H9 (cell line): Measurements from ENCODE around the gene RPGR. TPM values are rescaled to one million over a fixed set of nuclear protein-coding genes. Genes with fewer than 3 reads are reported as not detected.

Experiments used
- DNase-seq: peaks from one replicate; pipeline ENCODE4 v3.0.0-alpha.2; 2017
- H2AFZ ChIP-seq: one replicate; pipeline ENCODE4 v1.6.1; 2013; ENCODE audit warnings: mild to moderate bottlenecking, low read length, control low read depth, moderate library complexity
- H2AK5ac ChIP-seq: 2 replicates; pipeline ENCODE4 v1.6.1; 2013; ENCODE audit warnings: low read length, control low read depth, mixed read lengths; ENCODE audit not compliant: insufficient read length
- H2BK120ac ChIP-seq: one replicate; pipeline ENCODE4 v1.6.1; 2013; ENCODE audit warnings: low read depth, mild to moderate bottlenecking, low read length, control low read depth, inconsistent platforms; ENCODE audit not compliant: poor library complexity, severe bottlenecking
- H2BK12ac ChIP-seq: 2 replicates; pipeline ENCODE4 v1.6.1; 2013; ENCODE audit warnings: low read length, control low read depth, mixed read lengths, low read depth; ENCODE audit not compliant: insufficient read length
- H2BK15ac ChIP-seq: 2 replicates; pipeline ENCODE4 v1.6.1; 2013; ENCODE audit warnings: low read depth, low read length, control low read depth
- H2BK20ac ChIP-seq: one replicate; pipeline ENCODE4 v1.6.1; 2013; ENCODE audit warnings: low read depth, mild to moderate bottlenecking, low read length, control low read depth, inconsistent platforms; ENCODE audit not compliant: poor library complexity, severe bottlenecking
- H2BK5ac ChIP-seq: 2 replicates; pipeline ENCODE4 v1.6.1; 2013; ENCODE audit warnings: low read length, control low read depth, mixed read lengths; ENCODE audit not compliant: insufficient read length
- H3K14ac ChIP-seq: 2 replicates; pipeline ENCODE4 v1.6.1; 2013; ENCODE audit warnings: low read length, control low read depth; ENCODE audit not compliant: insufficient read depth
- H3K18ac ChIP-seq: 2 replicates; pipeline ENCODE4 v1.6.1; 2013; ENCODE audit warnings: low read depth, mild to moderate bottlenecking, mixed read lengths, low read length, control low read depth; ENCODE audit not compliant: insufficient read length
- H3K23ac ChIP-seq: 2 replicates; pipeline ENCODE4 v1.6.1; 2013; ENCODE audit warnings: low read length, control low read depth, mixed read lengths, low read depth; ENCODE audit not compliant: insufficient read length
- H3K23me2 ChIP-seq: 2 replicates; pipeline ENCODE4 v1.6.1; 2013; ENCODE audit warnings: low read depth, mild to moderate bottlenecking, mixed read lengths, low read length, control low read depth; ENCODE audit not compliant: insufficient read length, poor library complexity, severe bottlenecking
- H3K27ac ChIP-seq: 2 replicates; pipeline ENCODE4 v1.5.1; 2013; ENCODE audit warnings: low read length, control low read depth, mixed read lengths, low read depth; ENCODE audit not compliant: insufficient read length
- H3K27me3 ChIP-seq: 2 replicates; pipeline ENCODE4 v1.6.1; 2013; ENCODE audit warnings: low read length, control low read depth, inconsistent platforms; ENCODE audit not compliant: insufficient read depth
- H3K4ac ChIP-seq: 2 replicates; pipeline ENCODE4 v1.6.1; 2013; ENCODE audit warnings: low read depth, mild to moderate bottlenecking, control low read depth, inconsistent platforms, low read length, moderate library complexity
- H3K4me1 ChIP-seq: 2 replicates; pipeline ENCODE4 v1.6.1; 2013; ENCODE audit warnings: low read length, control low read depth, inconsistent platforms; ENCODE audit not compliant: insufficient read depth
- H3K4me2 ChIP-seq: 2 replicates; pipeline ENCODE4 v1.6.1; 2013; ENCODE audit warnings: low read length, control low read depth, mixed read lengths; ENCODE audit not compliant: insufficient read length, insufficient read depth
- H3K56ac ChIP-seq: 2 replicates; pipeline ENCODE4 v1.6.1; 2013; ENCODE audit warnings: low read depth, mild to moderate bottlenecking, mixed read lengths, low read length, control low read depth; ENCODE audit not compliant: insufficient read length
- H3K79me1 ChIP-seq: 2 replicates; pipeline ENCODE4 v1.6.1; 2013; ENCODE audit warnings: low read depth, mild to moderate bottlenecking, moderate library complexity, low read length, control low read depth, inconsistent platforms; ENCODE audit not compliant: insufficient read depth, poor library complexity, severe bottlenecking
- H3K79me2 ChIP-seq: 2 replicates; pipeline ENCODE4 v1.6.1; 2013; ENCODE audit warnings: low read length, control low read depth, inconsistent platforms; ENCODE audit not compliant: insufficient read depth
- H3K9ac ChIP-seq: 2 replicates; pipeline ENCODE4 v1.6.1; 2013; ENCODE audit warnings: low read length, control low read depth, mixed read lengths; ENCODE audit not compliant: insufficient read length; ENCODE audit errors: extremely low read depth
- H3K9me3 ChIP-seq: one replicate; pipeline ENCODE4 v1.6.1; 2013; ENCODE audit warnings: low read depth, low read length, inconsistent platforms; ENCODE audit not compliant: control insufficient read depth
- H3T11ph ChIP-seq: one replicate; pipeline ENCODE4 v1.6.1; 2013; ENCODE audit warnings: mild to moderate bottlenecking, low read length, control low read depth, inconsistent platforms
- H4K20me1 ChIP-seq: one replicate; pipeline ENCODE4 v1.6.1; 2013; ENCODE audit not compliant: control insufficient read depth, insufficient read length, insufficient read depth
- H4K5ac ChIP-seq: 2 replicates; pipeline ENCODE4 v1.6.1; 2013; ENCODE audit warnings: low read depth, mild to moderate bottlenecking, mixed read lengths, low read length, control low read depth; ENCODE audit not compliant: insufficient read length
- H4K8ac ChIP-seq: replicated peaks from 2 replicates; pipeline ENCODE4 v1.6.1; 2013; ENCODE audit warnings: low read length, control low read depth, mixed read lengths, low read depth; ENCODE audit not compliant: insufficient read length
- H4K91ac ChIP-seq: 2 replicates; pipeline ENCODE4 v1.6.1; 2013; ENCODE audit warnings: low read depth, mild to moderate bottlenecking, moderate library complexity, mixed read lengths, low read length, control low read depth; ENCODE audit not compliant: insufficient read length
- H3K27ac Mint-ChIP-seq, 3 experiments: 2 replicates in 2 of 3; 3 replicates in 1 of 3; pipeline ENCODE4 v1.8.0; 2020 to 2021; ENCODE audit warnings: mixed read lengths in 3 of 3, mild to moderate bottlenecking in 1 of 3, moderate library complexity in 1 of 3
- H3K27me3 Mint-ChIP-seq: 2 replicates; pipeline ENCODE4 v1.8.0; 2021; ENCODE audit warnings: low read depth, mild to moderate bottlenecking, moderate library complexity, mixed read lengths
- H3K36me3 Mint-ChIP-seq, 3 experiments: 2 replicates in 2 of 3; 3 replicates in 1 of 3; pipeline ENCODE4 v1.8.0; 2020 to 2021; ENCODE audit warnings: low read depth in 3 of 3, mixed read lengths in 3 of 3; ENCODE audit not compliant: insufficient read depth in 1 of 3
- H3K4me1 Mint-ChIP-seq, 2 experiments: 2 replicates each; pipeline ENCODE4 v1.8.0; 2020; ENCODE audit warnings: mixed read lengths in 2 of 2
- H3K4me3 Mint-ChIP-seq, 2 experiments: 2 replicates in 1 of 2; 3 replicates in 1 of 2; pipeline ENCODE4 v1.8.0; 2020 to 2021; ENCODE audit warnings: mild to moderate bottlenecking in 2 of 2, mixed read lengths in 2 of 2, moderate library complexity in 1 of 2
- H3K9me3 Mint-ChIP-seq, 2 experiments: 2 replicates in 1 of 2; 3 replicates in 1 of 2; pipeline ENCODE4 v1.8.0; 2020; ENCODE audit warnings: mild to moderate bottlenecking in 2 of 2, mixed read lengths in 2 of 2, moderate library complexity in 1 of 2
- CTCF ChIP-seq: fragments of 200-600 bp; sonication (generic); conservative IDR thresholded peaks from 3 replicates; pipeline ENCODE4 v1.8.0; 2021; ENCODE audit warnings: antibody characterized with exemption, mild to moderate bottlenecking
- WGBS: extraction: QIAGEN DNeasy Blood & Tissue Kit; methylation state at CpG from one replicate; pipeline ENCODE4 v1.1.7; 2013; ENCODE audit warnings: missing lambda C conversion rate, low lambda C conversion rate, mixed read lengths; ENCODE audit not compliant: insufficient read length; ENCODE audit errors: extremely low coverage; 5-methylcytosine and 5-hydroxymethylcytosine counted together
- long read RNA-seq: library from polyadenylated mRNA; unstranded; transcript quantifications from one replicate; pipeline ENCODE4 v2.0.0, GENCODE V29; 2020
- total RNA-seq: library from RNA; stranded (reverse); gene quantifications from 2 replicates; pipeline ENCODE4 v1.2.1, GENCODE V29; 2021

The RPGR gene
- 5.9 and 7.3 TPM in 2 replicates for total RNA-seq
- long read RNA-seq, full-length matches to known transcripts = 7 of 37 reads
- long read RNA-seq, partial matches to known transcripts = 22 of 37 reads
- long read RNA-seq, other reads (novel, unspliced or antisense) = 8 of 37 reads

GRCh38 chrX:38327007-38327774, at the start of gene RPGR:
TSS of gene RPGR (minus strand) at chrX:38327509. CDS start at chrX:38327367, 142 bp downstream.
- Histone ChIP-seq H3K9ac (peak within 1 kb of the TSS; percentile 76), H4K91ac (no peak within 1 kb of the TSS), H3K4me1 (no peaks in the 10 kb centered on the region), H3K27ac (peak within 1 kb of the TSS; percentile 33), H2BK20ac (no peak within 1 kb of the TSS), H3K4ac (no peak within 1 kb of the TSS), H2BK12ac (no peak within 1 kb of the TSS), H4K8ac (no peak within 1 kb of the TSS), H3K18ac (peak within 1 kb of the TSS; percentile 93), H3K9me3 (no peaks in the 10 kb centered on the region), H3K23me2 (no peaks in the 10 kb centered on the region), H3K79me1 (no peaks in the 10 kb centered on the region), H3K4me2 (peak within 1 kb of the TSS; percentile 36), H3K23ac (no peak within 1 kb of the TSS), H2AK5ac (no peak within 1 kb of the TSS), H2BK120ac (no peak within 1 kb of the TSS), H2BK15ac (no peak within 1 kb of the TSS), H4K5ac (no peak within 1 kb of the TSS), H3K56ac (no peak within 1 kb of the TSS), H3K79me2 (no peaks in the 10 kb centered on the region), H2AFZ (no peak within 1 kb of the TSS), H2BK5ac (no peak within 1 kb of the TSS), H3K14ac (peak within 1 kb of the TSS; percentile 95), H4K20me1 (no peaks in the 10 kb centered on the region), H3K27me3 (no peaks in the 10 kb centered on the region), H3T11ph (no peak within 1 kb of the TSS)
- no CpG with 5 or more reads among the region's 67 CpGs for WGBS
- no peaks in the 10 kb centered on the region for H3K27me3 Mint-ChIP-seq
- peak; percentile 75 for TF ChIP-seq CTCF
- H3K4me1 Mint-ChIP-seq = peaks cover 3 to 8% of the 10 kb centered on the region in 2 experiments; a peak in 2 of 4 replicates
- peak within 1 kb of the TSS; percentile 84 to 91 for H3K4me3 Mint-ChIP-seq
- DNase-seq = peak; percentile 94
- H3K27ac Mint-ChIP-seq = peak within 1 kb of the TSS; percentile 89 to 99 (median 95); a peak in 5 of 7 replicates
- peaks cover 0 to 1% (median 0%) of the 10 kb centered on the region in 3 experiments; a peak in 2 of 7 replicates for H3K36me3 Mint-ChIP-seq
- H3K9me3 Mint-ChIP-seq = peaks cover 50 to 51% of the 10 kb centered on the region in 2 experiments
